B cell (primary cell): ENCODE measurements around the gene CDH12.

Experiments
- EZH2 ChIP-seq: IDR thresholded peaks from 2 replicates; pipeline ENCODE4 v1.6.1; 2012; ENCODE audit warnings: borderline replicate concordance, low read depth, mild to moderate bottlenecking, moderate library complexity, low read length; ENCODE audit not compliant: insufficient read depth, poor library complexity, severe bottlenecking
- TF ChIP-seq, protein P1 (sequence below): fragments of 200-600 bp; IDR thresholded peaks from one replicate; pipeline ENCODE4 v1.8.0; 2022; ENCODE audit warnings: antibody characterized with exemption, mild to moderate bottlenecking

- TF ChIP-seq, protein P1, sequence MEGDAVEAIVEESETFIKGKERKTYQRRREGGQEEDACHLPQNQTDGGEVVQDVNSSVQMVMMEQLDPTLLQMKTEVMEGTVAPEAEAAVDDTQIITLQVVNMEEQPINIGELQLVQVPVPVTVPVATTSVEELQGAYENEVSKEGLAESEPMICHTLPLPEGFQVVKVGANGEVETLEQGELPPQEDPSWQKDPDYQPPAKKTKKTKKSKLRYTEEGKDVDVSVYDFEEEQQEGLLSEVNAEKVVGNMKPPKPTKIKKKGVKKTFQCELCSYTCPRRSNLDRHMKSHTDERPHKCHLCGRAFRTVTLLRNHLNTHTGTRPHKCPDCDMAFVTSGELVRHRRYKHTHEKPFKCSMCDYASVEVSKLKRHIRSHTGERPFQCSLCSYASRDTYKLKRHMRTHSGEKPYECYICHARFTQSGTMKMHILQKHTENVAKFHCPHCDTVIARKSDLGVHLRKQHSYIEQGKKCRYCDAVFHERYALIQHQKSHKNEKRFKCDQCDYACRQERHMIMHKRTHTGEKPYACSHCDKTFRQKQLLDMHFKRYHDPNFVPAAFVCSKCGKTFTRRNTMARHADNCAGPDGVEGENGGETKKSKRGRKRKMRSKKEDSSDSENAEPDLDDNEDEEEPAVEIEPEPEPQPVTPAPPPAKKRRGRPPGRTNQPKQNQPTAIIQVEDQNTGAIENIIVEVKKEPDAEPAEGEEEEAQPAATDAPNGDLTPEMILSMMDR = no peak
- no peak for TF ChIP-seq EZH2
These were observed 796.5 kb downstream of the CDH12 start for GRCh38 chr5:22056601-22057000.
